Activated naive CD8-positive, alpha-beta T cell (primary cell): ENCODE results near the gene OR56B4.
"Not testable (repeated sequence)": the region's sequence is repeated elsewhere in the genome, so short reads cannot be mapped to it uniquely, and the experiment has no call there.

Source experiments
- H3K27ac Mint-ChIP-seq: one replicate; pipeline ENCODE4 v1.8.0; 2021; ENCODE audit warnings: mixed read lengths
- H3K27me3 Mint-ChIP-seq: one replicate; pipeline ENCODE4 v1.8.0; 2021; ENCODE audit warnings: mixed read lengths
- H3K36me3 Mint-ChIP-seq: one replicate; pipeline ENCODE4 v1.8.0; 2021; ENCODE audit warnings: mixed read lengths
- H3K4me1 Mint-ChIP-seq: one replicate; pipeline ENCODE4 v1.8.0; 2021; ENCODE audit warnings: low read depth, mixed read lengths
- H3K4me3 Mint-ChIP-seq: one replicate; pipeline ENCODE4 v1.8.0; 2021; ENCODE audit warnings: mild to moderate bottlenecking, mixed read lengths
- H3K9me3 Mint-ChIP-seq: one replicate; pipeline ENCODE4 v1.8.0; 2021; ENCODE audit warnings: low read depth, mixed read lengths

Gene OR56B4, protein sequence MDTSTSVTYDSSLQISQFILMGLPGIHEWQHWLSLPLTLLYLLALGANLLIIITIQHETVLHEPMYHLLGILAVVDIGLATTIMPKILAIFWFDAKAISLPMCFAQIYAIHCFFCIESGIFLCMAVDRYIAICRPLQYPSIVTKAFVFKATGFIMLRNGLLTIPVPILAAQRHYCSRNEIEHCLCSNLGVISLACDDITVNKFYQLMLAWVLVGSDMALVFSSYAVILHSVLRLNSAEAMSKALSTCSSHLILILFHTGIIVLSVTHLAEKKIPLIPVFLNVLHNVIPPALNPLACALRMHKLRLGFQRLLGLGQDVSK

DNA sequence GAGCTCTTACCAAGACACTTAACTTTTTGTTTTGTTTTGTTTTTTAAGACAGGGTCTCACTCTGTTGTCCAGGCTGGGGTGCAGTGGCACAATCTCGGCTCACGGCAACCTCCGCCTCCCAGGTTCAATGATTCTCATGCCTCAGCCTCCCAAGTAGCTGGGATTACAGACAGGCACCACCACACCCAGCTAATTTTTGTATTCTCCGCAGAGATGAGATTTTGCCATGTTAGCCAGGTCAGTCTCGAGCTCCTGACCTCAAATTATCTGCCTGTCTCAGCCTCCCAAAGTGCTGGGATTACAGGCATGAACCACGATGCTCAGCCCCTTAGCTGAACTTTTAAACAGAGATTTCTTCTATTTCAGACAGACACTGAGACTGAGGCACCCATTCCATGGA, at the start of gene OR56B4:
TSS of gene OR56B4 (plus strand) at position 301 of the 400 bp plus-strand sequence. CDS start at position 396, 95 bp downstream.
- not testable (repeated sequence) for H3K27me3 Mint-ChIP-seq, H3K36me3 Mint-ChIP-seq, H3K4me1 Mint-ChIP-seq, H3K4me3 Mint-ChIP-seq, H3K27ac Mint-ChIP-seq, H3K9me3 Mint-ChIP-seq

DNA sequence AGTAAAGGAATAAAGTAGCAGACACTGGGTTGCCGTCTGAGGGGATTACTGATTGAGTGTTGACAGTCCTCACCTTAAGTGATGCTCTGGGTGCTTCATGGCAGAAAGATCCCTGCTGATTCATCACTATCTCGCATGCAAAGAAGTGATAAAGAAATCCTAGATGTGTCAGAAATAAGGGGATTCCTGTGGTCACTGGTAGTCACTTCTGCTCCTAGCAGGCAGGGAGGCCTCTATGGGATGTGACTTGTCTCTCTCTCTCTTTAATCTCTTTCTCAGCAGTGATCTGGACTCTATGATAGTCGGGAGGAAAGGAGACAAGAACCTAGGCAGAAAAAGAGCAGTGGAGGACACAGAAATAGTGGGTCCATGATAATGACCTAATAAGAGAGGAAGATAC, 46.0 kb upstream of the OR56B4 start:
- Mint-ChIP-seq H3K27ac (no peak overlapping the region), H3K27me3 (peaks cover 3% of the 10 kb centered on the region), H3K9me3 (no peaks in the 10 kb centered on the region), H3K36me3 (no peaks in the 10 kb centered on the region), H3K4me3 (no peak overlapping the region), H3K4me1 (no peaks in the 10 kb centered on the region)

DNA sequence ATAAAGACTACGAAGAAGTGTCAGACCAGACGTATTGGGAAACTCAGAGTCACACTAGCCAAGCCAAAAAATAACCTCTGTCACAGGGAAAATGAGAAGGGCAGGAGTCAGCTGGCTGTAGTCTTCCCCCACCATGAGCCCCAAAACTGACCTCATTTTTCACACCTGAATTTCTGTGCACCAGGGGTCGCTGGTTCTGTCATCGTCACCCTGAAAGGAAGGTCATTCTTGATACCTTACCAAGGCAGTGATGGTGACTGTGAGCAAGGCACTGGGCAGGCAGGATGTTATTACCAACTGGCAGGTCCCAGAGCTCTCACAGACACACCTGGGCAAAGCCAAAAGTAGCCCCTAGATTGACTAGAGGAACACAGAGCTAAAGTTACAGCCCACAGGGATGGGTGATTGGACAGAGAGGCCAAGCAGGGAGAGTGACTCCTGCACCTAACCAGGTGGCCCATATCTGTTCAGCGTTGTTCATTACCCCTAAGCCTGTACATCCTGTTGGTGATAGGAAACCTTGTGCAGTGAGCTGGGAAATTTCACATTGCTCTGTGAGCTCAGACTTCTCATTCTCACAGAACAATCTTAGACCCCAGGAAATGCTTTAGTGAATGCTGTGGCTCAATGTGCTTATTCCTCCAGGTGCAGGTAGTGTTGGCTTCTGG, 44.7 kb upstream of the OR56B4 start:
- Mint-ChIP-seq H3K9me3 (no peaks in the 10 kb centered on the region), H3K36me3 (no peaks in the 10 kb centered on the region), H3K4me3 (no peak overlapping the region), H3K4me1 (no peaks in the 10 kb centered on the region), H3K27me3 (peaks cover 3% of the 10 kb centered on the region), H3K27ac (no peak overlapping the region)

DNA sequence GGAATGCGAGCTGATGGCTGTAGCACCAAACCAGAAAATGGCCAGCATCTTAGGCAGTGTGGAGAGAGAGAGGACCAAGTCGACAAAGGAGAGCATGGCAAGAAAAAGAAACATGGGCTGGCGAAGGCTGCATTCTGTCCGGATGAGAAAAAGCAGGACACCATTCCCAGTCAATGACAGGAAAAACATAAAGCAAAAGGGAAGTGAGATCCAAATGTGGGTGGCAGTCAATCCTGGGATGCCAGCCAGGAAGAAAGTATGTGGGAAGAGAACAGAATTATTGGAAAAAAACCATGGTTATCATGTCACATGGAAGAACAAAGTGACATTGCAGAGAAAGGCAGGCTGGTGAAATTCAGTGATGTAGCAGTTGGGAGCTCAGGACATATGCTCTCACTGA, 40.0 kb upstream of the OR56B4 start:
- Mint-ChIP-seq H3K9me3 (no peaks in the 10 kb centered on the region), H3K27me3 (peaks cover 3% of the 10 kb centered on the region), H3K27ac (no peak overlapping the region), H3K4me1 (no peaks in the 10 kb centered on the region), H3K4me3 (no peak overlapping the region), H3K36me3 (no peaks in the 10 kb centered on the region)

DNA sequence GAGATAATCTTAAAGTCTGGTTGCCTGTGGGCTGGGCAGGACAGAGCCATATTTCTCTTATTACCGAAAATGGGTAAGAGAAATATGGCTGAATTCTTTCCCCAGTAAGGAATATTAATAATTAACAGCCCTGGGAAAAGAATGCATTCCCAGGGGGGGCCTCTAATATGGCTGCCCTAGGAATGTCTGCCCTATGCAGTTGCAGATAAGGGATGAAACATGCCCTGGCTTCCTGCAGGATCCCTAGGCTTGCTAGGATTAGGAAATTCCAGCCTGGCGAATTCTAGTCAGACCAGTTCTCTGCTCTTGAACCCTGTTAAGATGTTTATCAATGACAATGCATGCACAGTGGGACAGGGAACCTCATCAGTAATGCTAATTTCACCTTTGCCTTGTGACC, 31.0 kb upstream of the OR56B4 start:
- not testable (repeated sequence) for H3K9me3 Mint-ChIP-seq, H3K27ac Mint-ChIP-seq, H3K4me1 Mint-ChIP-seq, H3K36me3 Mint-ChIP-seq, H3K4me3 Mint-ChIP-seq, H3K27me3 Mint-ChIP-seq

DNA sequence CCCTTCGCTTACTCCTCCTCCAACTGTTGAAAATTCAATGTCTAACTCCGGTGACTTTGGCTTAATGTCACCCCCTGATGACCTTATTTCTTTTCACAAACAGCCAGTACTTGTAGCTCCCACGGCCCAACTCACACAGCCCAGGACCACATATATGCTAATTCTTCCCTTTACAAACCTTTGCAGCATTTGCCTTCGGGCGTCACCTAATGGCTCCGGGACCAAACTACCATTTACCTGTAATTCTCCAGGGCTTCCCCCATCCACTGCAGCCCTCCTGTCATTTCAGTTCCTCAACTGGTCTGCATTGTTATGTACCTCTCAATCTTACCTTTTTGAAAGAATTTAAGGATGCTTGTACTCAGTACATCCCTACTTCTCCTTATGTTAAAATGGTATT, 29.8 kb upstream of the OR56B4 start:
- Mint-ChIP-seq H3K4me3 (no peak overlapping the region), H3K36me3 (peaks cover 6% of the 10 kb centered on the region), H3K27ac (no peak overlapping the region), H3K4me1 (no peaks in the 10 kb centered on the region), H3K27me3 (peaks cover 3% of the 10 kb centered on the region), H3K9me3 (peaks cover 7% of the 10 kb centered on the region)

DNA sequence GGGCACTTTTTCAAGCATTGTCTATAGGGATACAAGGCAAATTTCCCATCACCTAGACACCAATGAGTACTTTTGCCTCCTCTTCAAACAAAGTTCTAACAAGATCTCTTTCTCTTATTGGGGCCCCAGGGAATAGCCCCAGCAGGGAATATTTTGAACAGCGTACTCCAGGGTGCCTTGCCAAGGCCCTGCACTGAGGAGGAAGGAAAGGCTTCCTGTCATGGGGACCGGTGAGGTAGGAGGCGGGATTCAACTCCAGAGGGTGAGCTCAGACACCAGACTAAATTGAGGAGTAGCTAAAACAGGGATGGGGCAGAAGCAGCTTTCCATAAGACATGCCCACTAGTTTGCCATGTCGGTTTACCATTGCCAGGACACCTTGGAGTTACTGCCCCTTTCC, 28.0 kb upstream of the OR56B4 start:
- Mint-ChIP-seq H3K27me3 (peaks cover 6% of the 10 kb centered on the region), H3K4me3 (no peak overlapping the region), H3K9me3 (peaks cover 15% of the 10 kb centered on the region), H3K4me1 (no peaks in the 10 kb centered on the region), H3K36me3 (peaks cover 6% of the 10 kb centered on the region), H3K27ac (no peak overlapping the region)

DNA sequence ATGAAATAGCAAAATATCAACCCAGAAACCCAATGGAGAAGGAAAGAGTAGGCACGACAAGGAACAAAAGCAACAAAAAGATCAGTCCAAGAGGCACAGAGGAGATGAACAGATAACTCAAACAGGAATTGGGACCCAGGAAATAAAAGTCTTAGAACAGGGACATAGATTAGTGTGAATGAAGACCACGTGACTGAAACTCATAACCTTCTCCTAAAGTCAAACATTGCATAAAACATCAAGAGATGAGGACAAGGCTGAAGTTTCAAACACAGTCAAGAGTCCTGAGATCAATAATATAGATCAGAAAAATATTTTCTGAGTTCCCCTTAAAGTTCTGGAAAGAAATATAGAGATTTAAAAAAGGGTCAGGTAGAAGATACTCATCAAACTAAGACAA, 24.4 kb upstream of the OR56B4 start:
- Mint-ChIP-seq H3K27ac (no peak overlapping the region), H3K4me3 (no peak overlapping the region), H3K27me3 (peaks cover 6% of the 10 kb centered on the region), H3K9me3 (peaks cover 8% of the 10 kb centered on the region), H3K4me1 (no peaks in the 10 kb centered on the region), H3K36me3 (peaks cover 2% of the 10 kb centered on the region)

DNA sequence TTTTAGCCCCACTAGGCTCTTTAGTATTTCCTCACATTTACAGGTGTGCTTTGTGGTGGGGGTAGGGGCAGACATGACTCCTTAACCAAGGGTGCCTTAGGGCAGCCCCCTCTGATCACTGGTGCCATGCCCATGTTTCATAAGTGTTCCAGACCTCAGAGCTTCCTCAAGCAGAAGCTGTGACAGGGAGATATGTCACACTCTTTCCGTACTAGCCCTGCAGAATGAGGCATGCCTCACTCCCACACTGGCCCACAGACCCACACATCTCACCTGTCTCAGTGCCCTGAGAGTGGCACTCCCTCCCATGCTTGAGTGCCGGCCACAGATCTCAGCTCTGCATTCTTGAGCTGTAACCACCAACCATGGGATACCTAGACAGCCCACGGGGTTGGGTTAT, 22.9 kb upstream of the OR56B4 start:
- no peaks in the 10 kb centered on the region for H3K4me1 Mint-ChIP-seq
- H3K27me3 Mint-ChIP-seq: peaks cover 6% of the 10 kb centered on the region
- no peak overlapping the region for H3K27ac Mint-ChIP-seq
- H3K36me3 Mint-ChIP-seq: no peaks in the 10 kb centered on the region
- peaks cover 8% of the 10 kb centered on the region for H3K9me3 Mint-ChIP-seq
- H3K4me3 Mint-ChIP-seq: no peak overlapping the region

DNA sequence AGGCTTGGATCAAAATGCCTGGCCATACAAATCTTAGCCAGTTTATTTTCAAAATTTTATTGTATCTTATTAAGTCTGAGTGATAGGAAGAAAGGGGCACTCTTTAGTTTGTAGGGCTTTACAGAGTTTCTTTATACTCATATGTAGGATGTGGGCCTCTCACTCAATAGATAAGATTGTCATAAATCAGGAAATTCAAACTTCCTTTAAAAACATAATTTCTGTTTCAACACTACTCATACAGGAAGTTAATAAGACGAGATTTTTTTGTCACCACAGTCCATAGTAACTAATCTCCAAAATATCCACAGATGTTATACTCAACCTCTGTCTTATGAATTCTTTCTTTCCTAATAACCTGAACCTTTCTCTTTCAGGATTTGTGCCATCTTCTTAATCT, 13.3 kb upstream of the OR56B4 start:
- Mint-ChIP-seq H3K9me3 (peaks cover 16% of the 10 kb centered on the region), H3K4me1 (peaks cover 5% of the 10 kb centered on the region), H3K36me3 (peaks cover 4% of the 10 kb centered on the region), H3K27ac (no peak overlapping the region), H3K4me3 (no peak overlapping the region), H3K27me3 (peaks cover 8% of the 10 kb centered on the region)

DNA sequence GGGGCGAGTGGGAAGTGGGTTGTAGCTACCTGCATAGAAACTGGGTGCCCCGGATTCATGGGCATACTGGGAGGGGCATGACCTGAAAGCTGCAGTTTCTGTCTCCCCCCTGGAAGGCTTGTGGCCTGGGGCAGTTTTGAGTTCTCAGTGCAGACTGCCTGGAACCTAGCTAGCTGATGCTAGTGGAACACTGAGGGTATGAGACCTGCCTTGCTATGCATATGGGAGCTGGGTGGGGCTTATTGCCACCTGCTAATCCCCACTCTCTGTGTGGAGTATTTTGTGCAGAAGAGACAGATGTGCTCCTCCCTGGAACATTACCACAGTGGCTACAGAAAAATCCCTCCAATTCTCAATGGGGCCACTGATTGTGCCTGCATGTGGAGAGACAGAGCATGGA, 11.7 kb upstream of the OR56B4 start:
- Mint-ChIP-seq H3K27ac (no peak overlapping the region), H3K4me3 (no peak overlapping the region), H3K27me3 (peaks cover 11% of the 10 kb centered on the region), H3K9me3 (peaks cover 6% of the 10 kb centered on the region), H3K36me3 (peaks cover 4% of the 10 kb centered on the region), H3K4me1 (peaks cover 12% of the 10 kb centered on the region)

DNA sequence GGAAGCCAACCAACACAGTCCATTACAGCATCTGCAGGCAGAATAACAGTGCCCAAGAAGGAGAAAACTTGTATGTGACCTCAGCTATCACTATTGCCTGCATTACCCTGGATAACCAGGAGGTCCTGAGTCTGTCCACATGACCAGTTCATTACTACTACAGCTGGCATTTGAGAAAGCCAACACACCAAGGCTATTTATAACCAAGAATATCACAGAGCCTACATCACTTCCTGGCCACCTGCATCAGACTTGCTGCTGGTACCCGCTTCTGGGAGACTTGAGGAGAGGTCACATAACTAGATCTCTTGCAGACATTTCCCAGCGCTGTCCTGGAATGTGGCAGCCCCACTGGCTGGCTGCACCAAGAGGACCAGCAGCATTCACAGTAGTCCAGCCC, 11.1 kb upstream of the OR56B4 start:
- Mint-ChIP-seq H3K9me3 (peaks cover 6% of the 10 kb centered on the region), H3K4me3 (no peak overlapping the region), H3K27me3 (peaks cover 11% of the 10 kb centered on the region), H3K4me1 (peaks cover 12% of the 10 kb centered on the region), H3K27ac (no peak overlapping the region), H3K36me3 (peaks cover 4% of the 10 kb centered on the region)

DNA sequence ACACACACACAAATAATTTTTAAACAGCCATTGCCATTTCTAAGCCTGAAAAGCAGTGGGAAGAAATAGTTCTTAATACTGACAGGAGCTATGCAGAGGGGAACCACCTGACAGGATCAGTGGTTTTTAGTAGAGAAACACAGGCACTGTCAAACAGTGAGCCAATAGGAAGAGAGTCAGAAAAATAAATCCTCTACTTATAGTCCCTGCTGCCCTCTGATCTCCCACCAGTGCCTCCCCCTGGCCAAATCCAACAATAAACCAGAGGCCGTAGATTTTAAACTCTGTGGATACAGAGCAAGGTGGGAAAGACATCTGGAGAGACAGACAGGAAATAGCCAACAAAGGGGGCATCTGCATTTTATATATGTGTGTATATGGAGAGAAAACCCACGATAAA, 7.9 kb upstream of the OR56B4 start:
- Mint-ChIP-seq H3K9me3 (no peaks in the 10 kb centered on the region), H3K27me3 (peaks cover 5% of the 10 kb centered on the region), H3K27ac (no peak overlapping the region), H3K36me3 (no peaks in the 10 kb centered on the region), H3K4me3 (no peak overlapping the region), H3K4me1 (peaks cover 8% of the 10 kb centered on the region)

DNA sequence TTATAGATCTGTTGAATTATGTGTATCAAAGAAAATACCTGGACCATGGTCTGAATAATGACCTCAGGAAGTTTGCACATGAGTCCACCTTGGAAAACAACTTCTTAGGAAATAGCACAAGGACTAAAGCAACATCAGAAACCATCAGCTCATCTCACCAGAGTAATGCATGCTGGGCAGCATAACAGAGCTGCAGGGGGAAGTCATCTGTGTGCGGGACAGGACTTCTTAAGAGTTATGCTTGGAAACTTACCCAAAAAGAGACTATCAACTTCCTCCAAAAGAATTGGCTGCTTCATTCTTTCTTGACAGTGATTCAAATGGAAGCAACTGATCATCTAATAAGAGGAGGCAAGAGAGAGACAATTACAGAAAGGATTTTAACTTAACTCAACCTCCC, 2.5 kb downstream of the OR56B4 start:
- H3K4me1 Mint-ChIP-seq: no peaks in the 10 kb centered on the region
- no peak overlapping the region for H3K27ac Mint-ChIP-seq
- H3K9me3 Mint-ChIP-seq: no peaks in the 10 kb centered on the region
- H3K4me3 Mint-ChIP-seq: no peak overlapping the region
- H3K36me3 Mint-ChIP-seq: no peaks in the 10 kb centered on the region
- H3K27me3 Mint-ChIP-seq: peaks cover 7% of the 10 kb centered on the region

DNA sequence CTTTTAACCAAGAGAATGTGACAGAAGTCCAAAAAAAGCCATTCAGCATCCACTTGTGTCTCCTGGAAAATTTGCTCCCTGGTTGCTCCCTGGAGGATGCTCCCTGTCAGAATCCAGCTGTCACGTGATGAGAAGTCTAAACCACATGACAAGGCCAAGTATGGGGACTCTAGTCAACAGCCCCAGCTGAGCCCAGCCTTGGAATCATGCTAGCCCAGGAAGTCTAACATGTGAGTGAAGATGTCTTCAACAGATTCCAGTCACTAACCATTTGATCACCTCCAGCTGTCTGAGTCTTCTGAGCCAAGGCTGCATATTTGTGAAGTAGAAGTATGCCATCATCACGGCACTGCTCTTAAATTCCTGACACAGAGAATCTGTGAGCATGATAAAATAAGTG, 4.2 kb downstream of the OR56B4 start:
- no peaks in the 10 kb centered on the region for H3K36me3 Mint-ChIP-seq
- no peaks in the 10 kb centered on the region for H3K4me1 Mint-ChIP-seq
- no peaks in the 10 kb centered on the region for H3K9me3 Mint-ChIP-seq
- no peak overlapping the region for H3K27ac Mint-ChIP-seq
- no peak overlapping the region for H3K4me3 Mint-ChIP-seq
- H3K27me3 Mint-ChIP-seq: peaks cover 6% of the 10 kb centered on the region

DNA sequence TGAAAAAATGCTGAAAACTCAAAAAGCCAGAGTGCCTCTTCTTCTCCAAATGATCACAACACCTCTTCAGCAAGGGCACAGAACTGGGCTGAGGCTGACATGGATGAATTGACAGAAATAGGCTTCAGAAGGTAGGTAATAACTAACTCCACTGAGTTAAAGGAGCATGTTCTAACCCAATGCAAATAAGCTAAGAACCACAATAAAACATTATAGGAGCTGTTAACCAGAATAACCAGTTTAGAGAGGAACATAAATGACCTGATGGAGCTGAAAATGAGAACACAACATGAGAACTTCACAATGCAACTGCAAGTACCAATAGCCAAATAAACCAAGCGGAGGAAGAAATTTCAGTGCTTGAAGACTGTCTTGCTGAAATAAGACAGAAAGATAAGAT, 9.2 kb downstream of the OR56B4 start:
- H3K4me3 Mint-ChIP-seq: no peak overlapping the region
- peaks cover 10% of the 10 kb centered on the region for H3K9me3 Mint-ChIP-seq
- H3K4me1 Mint-ChIP-seq: no peaks in the 10 kb centered on the region
- peaks cover 3% of the 10 kb centered on the region for H3K27me3 Mint-ChIP-seq
- H3K27ac Mint-ChIP-seq: no peak overlapping the region
- peaks cover 3% of the 10 kb centered on the region for H3K36me3 Mint-ChIP-seq
